Panc1 (cell line): ENCODE measurements around the gene HSBP1L1.

Experiments used
- POLR2AphosphoS5 ChIP-seq: IDR thresholded peaks from 2 replicates; pipeline ENCODE4 v1.6.1; 2012; ENCODE audit warnings: mild to moderate bottlenecking, low read depth, low read length, moderate library complexity
- TF ChIP-seq, protein P1 (sequence below): fragments of 450-650 bp; IDR thresholded peaks from 2 replicates; pipeline ENCODE4 v1.5.1; 2017; ENCODE audit warnings: mild to moderate bottlenecking

DNA sequence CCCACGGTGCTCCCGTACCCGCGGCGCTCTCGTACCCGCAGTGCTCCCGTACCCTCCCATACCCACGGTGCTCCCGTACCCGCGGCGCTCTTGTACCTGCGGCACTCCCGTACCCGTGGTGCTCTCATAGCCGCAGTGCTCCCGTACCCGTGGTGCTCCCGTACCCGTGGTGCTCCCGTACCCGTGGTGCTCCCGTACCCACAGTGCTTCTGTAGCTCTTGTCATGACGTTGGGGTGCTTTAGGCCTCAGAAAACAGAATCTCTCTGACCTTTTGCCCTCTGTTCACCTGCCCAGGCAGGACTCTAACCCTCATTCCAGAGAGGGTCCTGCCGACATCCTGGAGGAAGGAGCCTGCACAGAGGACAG lies 48.3 kb upstream of the HSBP1L1 start:
- no peak for TF ChIP-seq POLR2AphosphoS5
- TF ChIP-seq, protein P1, sequence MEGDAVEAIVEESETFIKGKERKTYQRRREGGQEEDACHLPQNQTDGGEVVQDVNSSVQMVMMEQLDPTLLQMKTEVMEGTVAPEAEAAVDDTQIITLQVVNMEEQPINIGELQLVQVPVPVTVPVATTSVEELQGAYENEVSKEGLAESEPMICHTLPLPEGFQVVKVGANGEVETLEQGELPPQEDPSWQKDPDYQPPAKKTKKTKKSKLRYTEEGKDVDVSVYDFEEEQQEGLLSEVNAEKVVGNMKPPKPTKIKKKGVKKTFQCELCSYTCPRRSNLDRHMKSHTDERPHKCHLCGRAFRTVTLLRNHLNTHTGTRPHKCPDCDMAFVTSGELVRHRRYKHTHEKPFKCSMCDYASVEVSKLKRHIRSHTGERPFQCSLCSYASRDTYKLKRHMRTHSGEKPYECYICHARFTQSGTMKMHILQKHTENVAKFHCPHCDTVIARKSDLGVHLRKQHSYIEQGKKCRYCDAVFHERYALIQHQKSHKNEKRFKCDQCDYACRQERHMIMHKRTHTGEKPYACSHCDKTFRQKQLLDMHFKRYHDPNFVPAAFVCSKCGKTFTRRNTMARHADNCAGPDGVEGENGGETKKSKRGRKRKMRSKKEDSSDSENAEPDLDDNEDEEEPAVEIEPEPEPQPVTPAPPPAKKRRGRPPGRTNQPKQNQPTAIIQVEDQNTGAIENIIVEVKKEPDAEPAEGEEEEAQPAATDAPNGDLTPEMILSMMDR, result no peak
